Fibroblast of peridontal ligament (primary cell): Measurements from ENCODE around the gene EMC1.
"Not testable (repeated sequence)": the region's sequence is repeated elsewhere in the genome, so short reads cannot be mapped to it uniquely, and the experiment has no call there.

Source experiments
- DNase-seq: peaks from one replicate; pipeline ENCODE4 v3.0.0-alpha.2; 2010; ENCODE audit errors: extremely low read depth

Gene EMC1

DNA sequence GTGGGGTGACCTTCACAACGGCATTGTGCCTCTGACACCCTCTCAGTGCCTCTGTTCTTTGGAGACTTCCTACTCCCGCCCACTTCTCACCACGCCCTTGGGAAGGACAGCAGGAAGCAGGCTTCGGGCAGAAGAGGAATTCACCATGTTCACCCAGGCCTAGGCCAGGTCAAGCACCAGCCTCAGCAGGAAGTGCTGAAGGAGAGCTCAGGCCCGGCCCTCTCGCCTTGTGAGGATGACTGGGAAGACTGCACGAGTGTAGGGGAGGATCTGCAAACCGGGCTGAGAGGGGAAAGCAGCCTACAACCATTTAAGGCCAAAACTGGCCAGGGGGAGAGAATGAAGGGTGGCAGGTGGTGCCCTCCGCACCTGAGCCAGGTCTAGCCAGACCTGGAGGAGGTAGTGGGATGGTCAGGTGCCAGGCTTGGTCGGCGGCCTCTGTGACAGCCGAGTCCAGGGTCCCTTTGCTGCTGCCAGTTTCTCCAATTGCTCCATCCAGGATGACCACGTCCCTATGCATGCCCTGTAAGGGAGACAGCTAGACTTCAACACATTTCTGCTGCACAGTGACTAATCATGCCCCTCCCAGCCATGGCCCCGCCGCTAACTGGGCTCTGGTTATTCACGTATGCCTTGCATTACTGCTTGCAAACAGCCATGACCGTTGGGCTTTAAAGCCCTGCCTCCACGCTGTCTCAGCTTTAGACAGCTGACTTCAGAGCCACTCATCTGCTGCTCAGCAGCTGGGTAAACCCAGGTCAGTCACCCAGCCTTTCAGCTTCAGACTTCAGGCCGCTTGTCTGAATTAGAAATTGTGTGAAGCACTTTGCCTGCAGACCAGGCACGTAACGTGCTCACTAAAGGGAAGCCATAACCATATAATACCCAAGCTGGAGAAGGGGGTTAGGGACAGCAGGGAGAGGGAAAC lies 9.2 kb upstream of the EMC1 start:
- peak; percentile 95 for DNase-seq

GRCh38 chr1:19258353-19258752 lies 7.0 kb upstream of the EMC1 start:
- no peak for DNase-seq

GRCh38 chr1:19257178-19257914 lies 6.0 kb upstream of the EMC1 start:
- no peak for DNase-seq

GRCh38 chr1:19256301-19256700 lies 5.0 kb upstream of the EMC1 start:
- not testable (repeated sequence) for DNase-seq

DNA sequence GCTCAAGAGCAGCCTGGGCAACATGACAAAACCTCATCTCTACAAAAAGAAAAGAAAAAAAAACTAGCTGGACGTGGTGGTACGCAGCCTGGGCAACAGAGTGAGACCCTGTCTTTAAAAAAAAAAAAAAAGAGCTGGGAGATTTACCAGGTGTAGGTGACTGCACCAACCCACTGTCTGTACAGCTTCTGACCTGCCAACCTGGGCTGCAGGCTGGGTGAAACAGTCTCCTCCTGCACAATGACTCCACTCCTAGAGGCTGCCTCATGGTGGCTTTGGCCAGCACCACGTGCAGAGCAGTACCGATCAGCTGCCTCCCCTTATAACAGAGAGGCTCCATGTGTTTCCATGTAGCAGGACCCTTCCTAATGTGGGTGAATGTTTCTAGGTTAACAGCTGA lies 4.0 kb upstream of the EMC1 start:
- DNase-seq = no peak

DNA sequence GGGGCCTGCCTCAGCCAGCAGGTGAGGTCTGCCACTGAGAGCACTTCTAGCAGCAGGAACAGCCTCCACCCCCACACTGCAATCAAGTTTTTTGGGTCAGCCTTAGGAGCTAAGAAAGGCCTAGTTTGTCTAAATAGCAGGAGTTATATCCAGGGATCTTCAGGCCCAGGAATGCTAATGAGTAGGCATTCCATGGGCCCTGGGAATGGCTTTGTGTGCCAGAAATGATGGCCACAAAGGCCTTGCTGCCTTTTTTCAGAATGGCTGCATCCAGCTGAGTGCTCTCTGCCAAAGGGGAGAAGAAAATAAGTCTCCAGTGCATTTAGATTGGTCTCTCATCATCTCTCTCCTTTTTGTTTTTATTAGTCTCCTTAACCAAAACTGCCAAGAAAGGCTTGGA lies 3.1 kb upstream of the EMC1 start:
- no peak for DNase-seq

GRCh38 chr1:19250629-19251304 lies 557 bp downstream of the EMC1 start:
- DNase-seq = no peak

GRCh38 chr1:19240673-19241538 lies 10.4 kb downstream of the EMC1 start:
- peak; percentile 81 for DNase-seq

DNA sequence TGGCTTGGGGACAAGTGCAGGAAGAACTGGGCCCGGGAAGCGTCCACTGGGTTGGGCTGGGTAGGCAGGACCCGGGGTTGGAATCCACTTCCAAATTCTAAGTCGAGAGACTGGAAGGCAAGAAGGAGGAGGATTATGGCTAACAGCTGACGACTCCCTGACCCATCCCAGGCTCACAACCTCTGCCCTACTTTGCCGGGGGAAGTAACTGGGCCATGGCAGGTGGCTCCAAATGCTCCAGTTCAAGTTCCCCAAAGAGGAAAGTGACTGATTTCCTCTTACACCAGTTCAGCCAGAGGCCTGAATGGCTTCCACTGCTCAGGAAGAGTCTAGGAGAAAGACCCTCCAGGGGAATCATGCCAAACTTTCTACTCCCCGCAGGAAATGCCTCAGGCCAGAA lies 11.4 kb downstream of the EMC1 start:
- DNase-seq = no peak

- no peak for DNase-seq
These were observed 17.1 kb downstream of the EMC1 start for GRCh38 chr1:19234224-19234623.

- peak; percentile 92 for DNase-seq
These were observed 18.8 kb downstream of the EMC1 start for GRCh38 chr1:19232524-19232846.

- DNase-seq = not testable (repeated sequence)
These were observed 19.4 kb downstream of the EMC1 start for GRCh38 chr1:19231736-19232523.

DNA sequence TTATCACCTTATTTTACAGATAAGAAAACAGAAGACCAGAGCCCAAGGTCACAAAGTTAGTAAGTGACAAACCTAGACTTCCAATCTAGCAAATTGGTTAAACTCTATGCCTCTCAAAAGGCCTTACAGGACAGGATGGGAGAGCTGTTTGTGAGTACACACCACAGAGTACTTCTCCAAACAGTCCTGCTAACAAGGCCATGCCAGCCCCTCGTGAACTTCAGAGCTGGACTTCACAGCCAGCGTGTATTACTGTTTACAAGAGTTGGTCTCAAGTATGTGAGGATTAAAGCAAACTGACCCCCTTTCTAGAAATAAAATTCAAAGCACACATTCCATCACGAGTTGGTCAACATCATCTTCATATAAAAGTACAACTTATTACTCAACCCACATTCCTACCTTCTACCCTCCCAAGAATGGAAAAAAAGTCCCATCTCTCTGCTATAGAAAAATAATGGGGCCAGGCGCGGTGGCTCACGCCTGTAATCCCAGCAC lies 21.4 kb downstream of the EMC1 start:
- no peak for DNase-seq

GRCh38 chr1:19229229-19229628 lies 22.1 kb downstream of the EMC1 start:
- no peak for DNase-seq

DNA sequence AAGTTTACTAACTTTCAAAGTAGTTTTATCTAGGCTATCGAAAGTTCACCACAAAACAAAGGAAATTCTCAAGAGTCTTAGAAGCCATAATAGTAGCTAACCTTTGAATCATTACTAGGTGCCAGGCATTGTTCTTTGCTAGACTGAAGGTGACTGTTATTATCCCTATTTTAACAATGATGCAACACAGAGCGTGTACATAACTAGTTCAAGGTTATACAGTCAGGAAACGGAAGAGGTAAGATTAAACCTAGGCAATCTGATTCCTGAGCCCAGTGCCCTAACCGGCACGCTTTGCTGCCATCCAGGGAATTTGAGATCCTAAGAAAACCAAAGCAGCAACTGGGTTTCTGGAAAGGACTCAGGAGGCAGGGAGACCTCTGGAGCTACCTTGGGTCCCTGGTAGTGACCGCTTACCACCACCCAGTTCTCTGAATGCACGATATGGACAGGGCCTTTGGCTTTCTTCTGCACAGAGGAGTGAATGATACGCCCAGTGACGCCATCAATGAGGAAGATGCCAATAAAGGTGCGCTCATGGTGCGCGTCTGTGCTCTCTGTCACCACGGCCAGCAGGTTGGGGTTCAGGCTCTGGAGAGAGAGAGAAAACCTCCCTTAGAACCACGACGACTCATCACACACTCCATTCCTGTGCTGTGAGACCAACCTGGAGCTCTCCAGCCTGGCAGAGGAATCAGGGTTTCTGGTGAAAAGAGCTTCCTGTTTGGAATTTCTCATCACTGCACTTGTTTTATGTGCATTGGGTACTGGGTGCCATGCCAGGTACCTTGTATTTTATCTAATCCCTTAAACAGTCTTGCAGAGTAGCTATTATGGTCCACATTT lies 28.1 kb downstream of the EMC1 start:
- no peak for DNase-seq

DNA sequence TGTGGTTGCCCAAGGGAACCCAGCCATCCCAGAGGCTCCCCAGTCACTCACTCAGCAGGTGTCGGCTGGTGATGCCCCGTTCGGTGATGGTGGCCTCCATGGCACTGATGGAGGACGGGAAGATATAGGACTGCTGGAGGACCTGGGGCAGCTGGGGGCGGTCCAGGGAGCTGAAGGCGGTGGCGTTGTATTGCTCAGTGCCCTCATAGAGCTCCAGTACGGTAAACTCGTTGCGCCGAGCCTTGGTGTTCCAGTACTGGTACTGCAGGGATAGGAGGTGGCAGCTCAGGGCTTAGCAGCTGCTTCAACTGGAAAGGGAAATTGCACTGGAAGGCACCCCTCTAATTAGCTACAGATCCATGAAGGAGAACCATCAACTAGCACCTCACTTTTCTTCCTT lies 28.8 kb downstream of the EMC1 start:
- no peak for DNase-seq

DNA sequence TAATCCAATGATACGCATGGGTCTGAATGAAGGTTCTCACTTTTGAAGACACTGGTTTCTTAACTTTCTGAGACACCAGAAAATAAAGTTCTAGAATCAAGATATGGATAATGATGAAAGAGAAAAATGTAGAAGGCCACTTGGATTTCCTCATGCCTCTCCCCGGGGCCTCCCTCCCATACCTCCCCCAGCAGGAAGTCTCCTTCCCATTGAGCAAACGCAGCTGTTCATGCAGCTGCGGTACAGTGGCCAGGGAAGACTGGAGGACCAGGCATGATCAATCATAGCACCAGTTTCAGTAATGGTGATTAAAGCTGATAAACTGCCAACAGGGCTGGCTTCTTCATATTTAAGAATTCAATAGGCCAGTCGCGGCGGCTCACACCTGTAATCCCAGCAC lies 30.3 kb downstream of the EMC1 start:
- DNase-seq = no peak

DNA sequence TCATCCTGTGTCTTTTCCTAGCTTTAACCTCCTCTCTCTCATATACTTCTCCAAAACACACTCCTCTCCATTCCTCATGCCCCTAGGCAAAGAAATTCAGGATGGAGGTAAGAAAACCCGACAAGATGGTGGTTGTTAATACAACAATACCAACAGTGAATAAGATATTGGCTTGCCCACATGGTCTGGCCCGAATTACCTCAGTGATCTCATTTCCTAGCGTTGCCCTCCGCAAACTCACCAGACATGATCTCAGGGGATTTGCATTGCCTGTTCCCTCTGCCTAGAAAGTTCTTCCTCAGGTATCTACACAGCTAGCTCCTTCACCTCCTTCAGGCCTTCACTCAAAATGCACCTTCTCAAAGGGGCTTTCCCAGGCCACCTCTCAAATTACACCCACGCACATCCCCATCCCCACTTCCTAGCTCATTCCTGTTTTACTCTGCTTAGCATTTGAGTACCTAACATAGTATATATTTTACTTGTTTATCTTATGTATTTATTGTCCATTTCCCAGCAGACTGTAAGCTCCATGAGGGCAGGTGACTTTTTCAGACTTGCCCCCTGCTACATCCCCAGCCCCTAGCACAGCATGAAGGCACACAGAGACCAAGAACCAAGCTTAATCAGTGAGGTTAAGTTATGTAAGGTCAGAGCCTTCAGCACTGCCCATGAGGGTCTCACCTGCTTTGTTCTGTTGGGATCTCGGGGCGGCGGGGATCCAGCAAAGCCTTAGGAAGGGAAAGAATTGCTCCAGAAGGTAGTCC lies 31.1 kb downstream of the EMC1 start:
- DNase-seq = no peak

GRCh38 chr1:19219451-19219850 lies 31.9 kb downstream of the EMC1 start:
- peak; percentile 23 for DNase-seq
